BLaER1 treated with 17β-estradiol and CSF1 and Interleukin-3, amounts not matched to agents 10 nM and 100 nM (cell line): Measurements from ENCODE around the gene PXK.
A peak's percentile ranks its signal among the peaks of the same experiment; 100 is the strongest.

Experiments used
- H3K27ac ChIP-seq, 11 experiments: shearing (Covaris generic); formaldehyde crosslinking; 2 replicates each; pipeline ENCODE4 v1.8.1; 2022
- H3K27me3 ChIP-seq, 11 experiments: shearing (Covaris generic); formaldehyde crosslinking; 2 replicates each; pipeline ENCODE4 v1.8.1; 2022
- H3K36me3 ChIP-seq, 11 experiments: shearing (Covaris generic); formaldehyde crosslinking; 2 replicates each; pipeline ENCODE4 v1.8.1; 2022
- H3K4me1 ChIP-seq, 10 experiments: shearing (Covaris generic); formaldehyde crosslinking; 2 replicates each; pipeline ENCODE4 v1.8.1; 2022
- H3K4me2 ChIP-seq, 11 experiments: shearing (Covaris generic); formaldehyde crosslinking; 2 replicates each; pipeline ENCODE4 v1.8.1; 2022
- H3K4me3 ChIP-seq, 10 experiments: shearing (Covaris generic); formaldehyde crosslinking; 2 replicates each; pipeline ENCODE4 v1.8.1; 2022
- H3K9ac ChIP-seq, 11 experiments: shearing (Covaris generic); formaldehyde crosslinking; 2 replicates each; pipeline ENCODE4 v1.8.1; 2022
- H3K9me3 ChIP-seq, 11 experiments: shearing (Covaris generic); formaldehyde crosslinking; replicated peaks in 1 of 11; 2 replicates each; pipeline ENCODE4 v1.8.1; 2022
- H4K20me1 ChIP-seq, 11 experiments: shearing (Covaris generic); formaldehyde crosslinking; 2 replicates each; pipeline ENCODE4 v1.8.1; 2022
- Cebpa-rat ChIP-seq, 11 experiments: shearing (Covaris generic); IDR thresholded peaks; 2 replicates each; pipeline ENCODE4 v1.8.1; 2022

The PXK gene

GRCh38 chr3:58398669-58399333, 66.1 kb downstream of the PXK start:
- H3K9me3 ChIP-seq: no peaks in the 10 kb centered on the region
- TF ChIP-seq Cebpa-rat (IDR thresholded peaks at IDR 0.05): no peak
- H4K20me1 ChIP-seq: peaks cover 0 to 90% (median 62%) of the 10 kb centered on the region in 11 experiments; a peak in 15 of 22 replicates
- H3K4me1 ChIP-seq: peaks cover 0 to 16% (median 11%) of the 10 kb centered on the region in 10 experiments; a peak in 10 of 20 replicates
- H3K27ac ChIP-seq: no peak overlapping the region
- H3K9ac ChIP-seq: no peak overlapping the region
- no peak overlapping the region for H3K4me3 ChIP-seq
- H3K27me3 ChIP-seq: no peaks in the 10 kb centered on the region
- H3K36me3 ChIP-seq: peaks cover 89 to 99% (median 98%) of the 10 kb centered on the region in 11 experiments
- H3K4me2 ChIP-seq: no peak overlapping the region

GRCh38 chr3:58403513-58404109, 70.9 kb downstream of the PXK start:
- Histone ChIP-seq H3K9me3 (no peaks in the 10 kb centered on the region), H3K4me3 (no peak overlapping the region), H3K9ac (no peak overlapping the region), H3K4me1 (peaks cover 0 to 16% (median 11%) of the 10 kb centered on the region in 10 experiments; a peak in 10 of 20 replicates), H3K36me3 (peaks cover 86 to 99% (median 98%) of the 10 kb centered on the region in 11 experiments), H3K27me3 (no peaks in the 10 kb centered on the region), H3K4me2 (no peak overlapping the region), H4K20me1 (peaks cover 0 to 93% (median 44%) of the 10 kb centered on the region in 11 experiments; a peak in 17 of 22 replicates), H3K27ac (no peak overlapping the region)
- TF ChIP-seq Cebpa-rat (IDR thresholded peaks at IDR 0.05): no peak

GRCh38 chr3:58404396-58404795, 71.7 kb downstream of the PXK start:
- H3K4me1 ChIP-seq: peaks cover 7 to 17% (median 12%) of the 10 kb centered on the region in 10 experiments; a peak in 13 of 20 replicates
- H3K4me2 ChIP-seq: no peak overlapping the region
- no peak for TF ChIP-seq Cebpa-rat (IDR thresholded peaks at IDR 0.05)
- H3K36me3 ChIP-seq: peaks cover 86 to 99% (median 98%) of the 10 kb centered on the region in 11 experiments
- peaks cover 0 to 95% (median 37%) of the 10 kb centered on the region in 11 experiments; a peak in 17 of 22 replicates for H4K20me1 ChIP-seq
- H3K9me3 ChIP-seq: no peaks in the 10 kb centered on the region
- H3K27ac ChIP-seq: no peak overlapping the region
- H3K27me3 ChIP-seq: no peaks in the 10 kb centered on the region
- H3K4me3 ChIP-seq: no peak overlapping the region
- H3K9ac ChIP-seq: no peak overlapping the region

GRCh38 chr3:58408906-58409305, 76.2 kb downstream of the PXK start:
- TF ChIP-seq Cebpa-rat (IDR thresholded peaks at IDR 0.05): no peak
- H3K27ac ChIP-seq: no peak overlapping the region
- peaks cover 95 to 100% (median 100%) of the 10 kb centered on the region in 11 experiments for H3K36me3 ChIP-seq
- H3K4me1 ChIP-seq: peaks cover 0 to 20% (median 4%) of the 10 kb centered on the region in 10 experiments; a peak in 6 of 20 replicates
- no peak overlapping the region for H3K4me3 ChIP-seq
- no peak overlapping the region for H3K9ac ChIP-seq
- H3K4me2 ChIP-seq: peak overlapping the region in 2 of 11 experiments; percentile 10 to 14; a peak in 3 of 22 replicates
- H3K27me3 ChIP-seq: no peaks in the 10 kb centered on the region
- H4K20me1 ChIP-seq: peaks cover 0 to 96% (median 57%) of the 10 kb centered on the region in 11 experiments; a peak in 17 of 22 replicates
- no peaks in the 10 kb centered on the region for H3K9me3 ChIP-seq

- Histone ChIP-seq H3K9ac (no peak overlapping the region), H4K20me1 (peaks cover 0 to 94% (median 61%) of the 10 kb centered on the region in 11 experiments; a peak in 18 of 22 replicates), H3K4me2 (peak overlapping the region in 2 of 11 experiments; percentile 10 to 14; a peak in 3 of 22 replicates), H3K27me3 (no peaks in the 10 kb centered on the region), H3K4me3 (no peak overlapping the region), H3K36me3 (peaks cover 91 to 100% (median 99%) of the 10 kb centered on the region in 11 experiments), H3K4me1 (peaks cover 0 to 25% (median 10%) of the 10 kb centered on the region in 10 experiments; a peak in 6 of 20 replicates), H3K9me3 (no peaks in the 10 kb centered on the region), H3K27ac (no peak overlapping the region)
- no peak for TF ChIP-seq Cebpa-rat (IDR thresholded peaks at IDR 0.05)
Observed at GRCh38 chr3:58409663-58410062, 77.0 kb downstream of the PXK start.

GRCh38 chr3:58411036-58411435, 78.3 kb downstream of the PXK start:
- peaks cover 0 to 95% (median 59%) of the 10 kb centered on the region in 11 experiments; a peak in 18 of 22 replicates for H4K20me1 ChIP-seq
- H3K9ac ChIP-seq: no peak overlapping the region
- H3K27ac ChIP-seq: no peak overlapping the region
- no peak for TF ChIP-seq Cebpa-rat (IDR thresholded peaks at IDR 0.05)
- no peaks in the 10 kb centered on the region for H3K9me3 ChIP-seq
- no peak overlapping the region for H3K4me2 ChIP-seq
- peaks cover 0 to 25% (median 10%) of the 10 kb centered on the region in 10 experiments; a peak in 6 of 20 replicates for H3K4me1 ChIP-seq
- H3K4me3 ChIP-seq: no peak overlapping the region
- peaks cover 92 to 100% (median 99%) of the 10 kb centered on the region in 11 experiments for H3K36me3 ChIP-seq
- H3K27me3 ChIP-seq: no peaks in the 10 kb centered on the region

GRCh38 chr3:58411851-58412830, 79.4 kb downstream of the PXK start:
- H3K9me3 ChIP-seq: no peaks in the 10 kb centered on the region
- H3K4me2 ChIP-seq: no peak overlapping the region
- 0 out of 22 replicates have a peak overlapping the region, but pooled peaks of 1 of the 11 experiments have one; percentile 36 for H3K9ac ChIP-seq
- no peaks in the 10 kb centered on the region for H3K27me3 ChIP-seq
- TF ChIP-seq Cebpa-rat (IDR thresholded peaks at IDR 0.05): no peak
- no peak overlapping the region for H3K4me3 ChIP-seq
- H3K36me3 ChIP-seq: peaks cover 92 to 100% (median 99%) of the 10 kb centered on the region in 11 experiments
- no peak overlapping the region for H3K27ac ChIP-seq
- peaks cover 0 to 25% (median 10%) of the 10 kb centered on the region in 10 experiments; a peak in 8 of 20 replicates for H3K4me1 ChIP-seq
- peaks cover 0 to 95% (median 65%) of the 10 kb centered on the region in 11 experiments; a peak in 18 of 22 replicates for H4K20me1 ChIP-seq

GRCh38 chr3:58414538-58415197, 82.0 kb downstream of the PXK start:
- H3K4me2 ChIP-seq: 0 out of 22 replicates have a peak overlapping the region, but pooled peaks of 1 of the 11 experiments have one; percentile 3
- TF ChIP-seq Cebpa-rat (IDR thresholded peaks at IDR 0.05): no peak
- H3K9ac ChIP-seq: no peak overlapping the region
- H3K27me3 ChIP-seq: no peaks in the 10 kb centered on the region
- H3K27ac ChIP-seq: peak overlapping the region in 1 of 11 experiments; percentile 52; a peak in 2 of 22 replicates
- no peak overlapping the region for H3K4me3 ChIP-seq
- peaks cover 3 to 37% (median 15%) of the 10 kb centered on the region in 10 experiments; a peak in 13 of 20 replicates for H3K4me1 ChIP-seq
- H3K9me3 ChIP-seq: no peaks in the 10 kb centered on the region
- H3K36me3 ChIP-seq: peaks cover 82 to 100% (median 99%) of the 10 kb centered on the region in 11 experiments
- peaks cover 0 to 99% (median 84%) of the 10 kb centered on the region in 11 experiments; a peak in 17 of 22 replicates for H4K20me1 ChIP-seq
